ENCODE results near the gene MOSPD3. TPM values are rescaled to one million over a fixed set of nuclear protein-coding genes. Genes with fewer than 3 reads are reported as not detected.
A peak's percentile ranks its signal among the peaks of the same experiment; 100 is the strongest.

MOSPD3 gene
- total and polyA plus RNA-seq, 2 of the 13 experiments (the other 11 are each of a cell fraction or from before 2014, with no cell fraction given) = 7.6 to 8.8 TPM

- TF ChIP-seq DBP (CRISPR knock-in tag; IDR thresholded peaks at IDR 0.05; ENCODE audit: not compliant biosample characterization) = no peak
- no peak for TF ChIP-seq KIAA2018 (CRISPR knock-in tag; IDR thresholded peaks at IDR 0.05; ENCODE audit: borderline replicate concordance)
- TF ChIP-seq ZNF557 (CRISPR knock-in tag; IDR thresholded peaks at IDR 0.05) = no peak
- peak; percentile 36 for TF ChIP-seq HNRNPLL (IDR thresholded peaks at IDR 0.05; ENCODE audit: low read depth, low read length, poor library complexity, severe bottlenecking)
- TF ChIP-seq TFAP4 (IDR thresholded peaks at IDR 0.05; ENCODE audit: borderline replicate concordance, low read depth) = peak; percentile 19; the same call in 1 of the 2 replicates
- no peak for TF ChIP-seq SOX13 (IDR thresholded peaks at IDR 0.05)
- no peak for TF ChIP-seq SOX13 (CRISPR knock-in tag; conservative IDR thresholded peaks at IDR 0.05 in 1 of 2, IDR thresholded peaks at IDR 0.05 in 1 of 2)
- TF ChIP-seq ZNF556 (CRISPR knock-in tag; IDR thresholded peaks at IDR 0.05; ENCODE audit: borderline replicate concordance) = no peak
- TF ChIP-seq DZIP1 (CRISPR knock-in tag; IDR thresholded peaks at IDR 0.05) = no peak
- TF ChIP-seq PITX1 (CRISPR knock-in tag; IDR thresholded peaks at IDR 0.05) = no peak
- TF ChIP-seq DRAP1 (CRISPR knock-in tag; IDR thresholded peaks at IDR 0.05) = peak; percentile 65
- TF ChIP-seq ZNF614 (CRISPR knock-in tag; IDR thresholded peaks at IDR 0.05; ENCODE audit: borderline replicate concordance) = no peak
- TF ChIP-seq HDAC6 (IDR thresholded peaks at IDR 0.05; ENCODE audit: low read depth, low read length) = no peak
- no peak for TF ChIP-seq HOXA9 (CRISPR knock-in tag; IDR thresholded peaks at IDR 0.05; ENCODE audit: borderline replicate concordance)
- peak; percentile 19; the same call in 1 of the 2 replicates for TF ChIP-seq RFXAP (CRISPR knock-in tag; IDR thresholded peaks at IDR 0.05; ENCODE audit: borderline replicate concordance)
Observed at GRCh38 chr7:100642534-100642907, 30.2 kb downstream of the MOSPD3 start (continued).
